Esophagus muscularis mucosa (tissue), 3 donors: ENCODE results near the gene TUBB3.

Experiments
- POLR2AphosphoS5 ChIP-seq, 2 donors: sonication (generic); formaldehyde crosslinking; IDR thresholded peaks; one replicate each; pipeline ENCODE4 v1.6.1; 2017; ENCODE audit warnings: antibody characterized with exemption in 2 of 2
- TF ChIP-seq, protein P1 (sequence below), 3 experiments: fragments of 200-600 bp in 2 of 3; fragments of 450-650 bp in 1 of 3; sonication (generic) in 2 of 3; IDR thresholded peaks; one replicate each; pipeline ENCODE4 v1.5.1; 2017 to 2019; ENCODE audit warnings: antibody characterized with exemption in 3 of 3, mild to moderate bottlenecking in 2 of 3, moderate library complexity in 1 of 3

DNA sequence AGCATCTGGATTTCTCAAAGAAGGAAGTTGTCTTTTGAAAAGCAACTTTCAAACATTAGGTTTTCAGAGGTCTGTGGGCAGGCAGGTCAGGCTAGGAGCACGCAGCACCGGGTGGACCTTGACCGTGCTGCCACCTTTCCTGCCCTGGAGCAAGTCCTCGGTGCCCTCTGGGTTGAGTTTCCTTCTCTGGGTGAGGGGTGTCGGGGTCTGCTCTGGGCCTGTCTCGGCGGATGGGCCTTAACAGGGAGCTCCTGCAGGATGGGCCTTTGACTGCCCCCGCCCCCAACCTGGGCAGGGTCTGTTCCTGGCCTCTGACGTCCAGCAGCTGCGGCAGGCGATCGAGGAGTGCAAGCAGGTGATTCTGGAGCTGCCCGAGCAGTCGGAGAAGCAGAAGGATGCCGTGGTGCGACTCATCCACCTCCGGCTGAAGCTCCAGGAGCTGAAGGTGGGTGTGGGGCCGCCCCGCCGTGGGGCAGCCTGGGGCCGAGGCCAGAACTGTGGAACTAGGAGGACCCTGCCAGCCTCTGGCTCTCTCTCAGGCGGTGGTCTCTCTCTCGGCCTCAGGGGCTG lies 34.2 kb downstream of the TUBB3 start:
- TF ChIP-seq, protein P1, sequence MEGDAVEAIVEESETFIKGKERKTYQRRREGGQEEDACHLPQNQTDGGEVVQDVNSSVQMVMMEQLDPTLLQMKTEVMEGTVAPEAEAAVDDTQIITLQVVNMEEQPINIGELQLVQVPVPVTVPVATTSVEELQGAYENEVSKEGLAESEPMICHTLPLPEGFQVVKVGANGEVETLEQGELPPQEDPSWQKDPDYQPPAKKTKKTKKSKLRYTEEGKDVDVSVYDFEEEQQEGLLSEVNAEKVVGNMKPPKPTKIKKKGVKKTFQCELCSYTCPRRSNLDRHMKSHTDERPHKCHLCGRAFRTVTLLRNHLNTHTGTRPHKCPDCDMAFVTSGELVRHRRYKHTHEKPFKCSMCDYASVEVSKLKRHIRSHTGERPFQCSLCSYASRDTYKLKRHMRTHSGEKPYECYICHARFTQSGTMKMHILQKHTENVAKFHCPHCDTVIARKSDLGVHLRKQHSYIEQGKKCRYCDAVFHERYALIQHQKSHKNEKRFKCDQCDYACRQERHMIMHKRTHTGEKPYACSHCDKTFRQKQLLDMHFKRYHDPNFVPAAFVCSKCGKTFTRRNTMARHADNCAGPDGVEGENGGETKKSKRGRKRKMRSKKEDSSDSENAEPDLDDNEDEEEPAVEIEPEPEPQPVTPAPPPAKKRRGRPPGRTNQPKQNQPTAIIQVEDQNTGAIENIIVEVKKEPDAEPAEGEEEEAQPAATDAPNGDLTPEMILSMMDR (IDR thresholded peaks at IDR 0.05): no peak
- TF ChIP-seq POLR2AphosphoS5 (IDR thresholded peaks at IDR 0.05): no peak
